IMR-90 (cell line): ENCODE measurements around the gene SLC35E4. TPM values are rescaled to one million over a fixed set of nuclear protein-coding genes. Genes with fewer than 3 reads are reported as not detected.

Experiments used
- ATAC-seq: fragments of 200-7000 bp; cut with Tn5 transposase; 2 replicates; pipeline ENCODE4 v1.9.1; 2020; ENCODE audit warnings: low read depth, mild to moderate bottlenecking, moderate library complexity
- BruUV-seq: library from RNA; stranded (reverse); fragments of 400-500 nt; replicated peaks from 2 replicates; lab custom pipeline; 2021; lab: Mats Ljungman, UMichigan
- CTCF ChIA-PET: fragments of 300-600 bp; formaldehyde crosslinking; extraction: SDS; loops from one replicate; lab custom pipeline; 2021; ENCODE audit warnings: antibody characterized with exemption; lab: Yijun Ruan, JAX
- POLR2A ChIA-PET: fragments of 300-600 bp; sonication (Branson Sonifier 250); formaldehyde crosslinking; loops from one replicate; lab custom pipeline; 2022; ENCODE audit warnings: antibody characterized with exemption; ENCODE audit not compliant: unreplicated experiment; lab: Charles Lee
- DNase-seq: peaks from one replicate; pipeline ENCODE4 v3.0.0; 2013
- H2AFZ ChIP-seq: replicated peaks from 2 replicates; pipeline ENCODE3; 2013; ENCODE audit warnings: low read length, mild to moderate bottlenecking; ENCODE audit not compliant: poor library complexity
- H2AK5ac ChIP-seq: 2 replicates; pipeline ENCODE4 v1.6.1; 2013; ENCODE audit warnings: low read depth, low read length, inconsistent platforms
- H2AK9ac ChIP-seq: replicated peaks from 2 replicates; pipeline ENCODE3; 2013; ENCODE audit warnings: mild to moderate bottlenecking, low read depth, low read length, moderate library complexity; ENCODE audit not compliant: poor library complexity
- H2BK120ac ChIP-seq: 2 replicates; pipeline ENCODE4 v1.6.1; 2013; ENCODE audit warnings: low read depth, low read length, inconsistent platforms
- H2BK15ac ChIP-seq: 3 replicates; pipeline ENCODE4 v1.6.1; 2013; ENCODE audit warnings: low read depth, low read length, inconsistent platforms
- H2BK20ac ChIP-seq: 2 replicates; pipeline ENCODE4 v1.6.1; 2013; ENCODE audit warnings: low read depth, mild to moderate bottlenecking, inconsistent platforms, low read length, moderate library complexity
- H2BK5ac ChIP-seq: 2 replicates; pipeline ENCODE4 v1.6.1; 2013; ENCODE audit warnings: mild to moderate bottlenecking, low read depth, low read length, inconsistent platforms; ENCODE audit not compliant: poor library complexity, severe bottlenecking
- H3K14ac ChIP-seq: replicated peaks from 2 replicates; pipeline ENCODE4 v1.6.1; 2013; ENCODE audit warnings: low read depth, low read length, inconsistent platforms
- H3K18ac ChIP-seq: 2 replicates; pipeline ENCODE4 v1.6.1; 2013; ENCODE audit warnings: low read depth, low read length, control low read depth
- H3K23ac ChIP-seq: 2 replicates; pipeline ENCODE4 v1.6.1; 2013; ENCODE audit warnings: low read depth, low read length, inconsistent platforms
- H3K27ac ChIP-seq: 2 replicates; pipeline ENCODE4 v1.5.1; 2013; ENCODE audit warnings: mild to moderate bottlenecking, control low read depth, low read length; ENCODE audit not compliant: insufficient read depth
- H3K27me3 ChIP-seq: 2 replicates; pipeline ENCODE4 v1.6.1; 2013; ENCODE audit warnings: low read length; ENCODE audit not compliant: control insufficient read depth, insufficient read depth
- H3K36me3 ChIP-seq: 2 replicates; pipeline ENCODE4 v1.6.1; 2013; ENCODE audit warnings: low read length, mixed read lengths; ENCODE audit not compliant: control insufficient read depth, insufficient read depth
- H3K4ac ChIP-seq: 2 replicates; pipeline ENCODE4 v1.6.1; 2013; ENCODE audit warnings: low read depth, low read length, inconsistent platforms
- H3K4me1 ChIP-seq: 2 replicates; pipeline ENCODE4 v1.6.1; 2013; ENCODE audit warnings: low read length, mixed read lengths; ENCODE audit not compliant: control insufficient read depth, insufficient read depth
- H3K4me2 ChIP-seq: 2 replicates; pipeline ENCODE4 v1.6.1; 2013; ENCODE audit warnings: low read depth, mild to moderate bottlenecking, control low read depth, low read length, moderate library complexity
- H3K4me3 ChIP-seq: 2 replicates; pipeline ENCODE4 v1.5.1; 2013; ENCODE audit warnings: low read depth, mild to moderate bottlenecking, control low read depth, low read length, moderate library complexity; ENCODE audit not compliant: insufficient read depth
- H3K56ac ChIP-seq: 2 replicates; pipeline ENCODE4 v1.6.1; 2013; ENCODE audit warnings: low read length, inconsistent platforms; ENCODE audit not compliant: insufficient read depth; ENCODE audit errors: extremely low read depth
- H3K79me1 ChIP-seq, 2 experiments: 2 replicates each; pipeline ENCODE4 v1.6.1; 2013; ENCODE audit warnings: low read length in 2 of 2, inconsistent platforms in 1 of 2, low read depth in 1 of 2
- H3K9ac ChIP-seq: 2 replicates; pipeline ENCODE4 v1.6.1; 2013; ENCODE audit warnings: low read depth, low read length, control low read depth
- H3K9me1 ChIP-seq: 2 replicates; pipeline ENCODE4 v1.6.1; 2013; ENCODE audit warnings: low read length, inconsistent platforms; ENCODE audit not compliant: insufficient read depth
- H3K9me3 ChIP-seq: 2 replicates; pipeline ENCODE4 v1.6.1; 2013; ENCODE audit warnings: low read length; ENCODE audit not compliant: control insufficient read depth, insufficient read depth
- H4K20me1 ChIP-seq: 2 replicates; pipeline ENCODE4 v1.6.1; 2013; ENCODE audit warnings: low read length, inconsistent platforms; ENCODE audit not compliant: insufficient read depth
- H4K5ac ChIP-seq: 2 replicates; pipeline ENCODE4 v1.6.1; 2013; ENCODE audit warnings: mild to moderate bottlenecking, low read depth, low read length, control low read depth
- H4K8ac ChIP-seq, 2 experiments: 2 replicates each; pipeline ENCODE4 v1.6.1; 2013; ENCODE audit warnings: low read depth in 2 of 2, low read length in 2 of 2, control low read depth in 1 of 2, inconsistent platforms in 1 of 2
- H4K91ac ChIP-seq: 2 replicates; pipeline ENCODE4 v1.6.1; 2013; ENCODE audit warnings: low read depth, low read length, inconsistent platforms; ENCODE audit not compliant: insufficient read depth
- CEBPB ChIP-seq: IDR thresholded peaks from 2 replicates; pipeline ENCODE4 v1.6.1; 2012; ENCODE audit warnings: low read depth, low read length, improper control_type of control experiment
- CHD1 ChIP-seq: IDR thresholded peaks from 2 replicates; pipeline ENCODE4 v1.6.1; 2012; ENCODE audit warnings: low read depth, low read length, improper control_type of control experiment
- FOS ChIP-seq: fragments of 150-350 bp; IDR thresholded peaks from 2 replicates; pipeline ENCODE4 v1.6.1; 2016; ENCODE audit warnings: low read depth, low read length
- MAZ ChIP-seq: IDR thresholded peaks from 2 replicates; pipeline ENCODE4 v1.6.1; 2012; ENCODE audit warnings: low read depth, mild to moderate bottlenecking, low read length, improper control_type of control experiment, moderate library complexity, borderline replicate concordance
- MXI1 ChIP-seq: IDR thresholded peaks from 2 replicates; pipeline ENCODE4 v1.6.1; 2012; ENCODE audit warnings: low read depth, mild to moderate bottlenecking, low read length, moderate library complexity, borderline replicate concordance
- RAD21 ChIP-seq: IDR thresholded peaks from 2 replicates; pipeline ENCODE4 v1.6.1; 2012; ENCODE audit warnings: low read length, improper control_type of control experiment
- RCOR1 ChIP-seq: IDR thresholded peaks from 2 replicates; pipeline ENCODE4 v1.6.1; 2012; ENCODE audit warnings: mild to moderate bottlenecking, low read length, improper control_type of control experiment; ENCODE audit not compliant: insufficient replicate concordance
- USF2 ChIP-seq: fragments of 150-350 bp; IDR thresholded peaks from 2 replicates; pipeline ENCODE4 v1.6.1; 2017; ENCODE audit warnings: mild to moderate bottlenecking, antibody characterized with exemption, low read length, low read depth
- WGBS, 2 experiments: methylation state at CpG; one replicate each; pipeline versions ENCODE4 v1.1.5 to v1.1.7; 2013; ENCODE audit warnings: missing lambda C conversion rate in 2 of 2; ENCODE audit not compliant: insufficient read length in 1 of 2; ENCODE audit errors: extremely low coverage in 2 of 2; 5-methylcytosine and 5-hydroxymethylcytosine counted together
- dilution Hi-C: fragments of 300-500 bp; cut with HindIII; formaldehyde crosslinking; loops from one replicate; pipeline ENCODE4 v1.14.3; 2018; ENCODE audit warnings: low sequenced_read_pairs; ENCODE audit not compliant: unreplicated experiment
- in situ Hi-C: fragments of 300-500 bp; cut with MboI; formaldehyde crosslinking; loops from 3 replicates; pipeline ENCODE4 v1.14.3; 2019; ENCODE audit warnings: low sequenced_read_pairs, inconsistent platforms, mixed read lengths
- intact Hi-C: fragments of 100-400 bp; cut with micrococcal nuclease; formaldehyde crosslinking; loops from 2 replicates; pipeline ENCODE4 v1.10.0; 2022
- polyA plus RNA-seq, 3 experiments: library from polyadenylated mRNA; depleted of rRNA; stranded (reverse); fragments of >200 nt; gene quantifications; 2 replicates each; pipeline ENCODE4 v1.2.3, GENCODE V29; 2012; ENCODE audit warnings: low replicate concordance in 1 of 3
- total RNA-seq: library from RNA; depleted of rRNA; stranded (reverse); fragments of >200 nt; gene quantifications from 2 replicates; pipeline ENCODE4 v1.2.3, GENCODE V29; 2012

The SLC35E4 gene
- total and polyA plus RNA-seq, 2 of the 4 experiments (the other 2 are of a cell fraction), result 5.7 to 6.8 TPM

GRCh38 chr22:30649430-30650007, 13.9 kb downstream of the SLC35E4 start:
- H3K18ac ChIP-seq, result no peak overlapping the region

More at GRCh38 chr22:30649430-30650007, 13.9 kb downstream of the SLC35E4 start:
- intact Hi-C loops, result no loop called here
- H4K8ac ChIP-seq, result peak overlapping the region; percentile 63 to 75; a peak in 3 of 4 replicates
- no TSS peak for BruUV-seq
- H3K9ac ChIP-seq, result no peak overlapping the region
- H3K27ac ChIP-seq, result no peak overlapping the region; the same call in 1 of the 2 replicates
- H2AFZ ChIP-seq, result peak overlapping the region; percentile 88
- peak overlapping the region; percentile 57 for H2AK9ac ChIP-seq
- peaks cover 6% of the 10 kb centered on the region for H3K4me1 ChIP-seq
- ChIA-PET POLR2A (no interaction called here), CTCF (no interaction called here)
- H4K5ac ChIP-seq, result no peak overlapping the region; the same call in 1 of the 2 replicates
- H2BK120ac ChIP-seq, result peak overlapping the region; percentile 30; the same call in 1 of the 2 replicates
- H3K4ac ChIP-seq, result peak overlapping the region; percentile 61
- no peak overlapping the region for H3K23ac ChIP-seq
- no peaks in the 10 kb centered on the region; the same call in 1 of the 2 replicates for H4K20me1 ChIP-seq
- dilution Hi-C loops, result no loop called here
- H3K56ac ChIP-seq, result no peak overlapping the region
- no peaks in the 10 kb centered on the region for H3K9me3 ChIP-seq
- TF ChIP-seq CHD1 (no peak), RCOR1 (peak; percentile 40), MXI1 (no peak), CEBPB (no peak), USF2 (no peak), MAZ (no peak), RAD21 (0 out of 2 replicates have a peak, but pooled peaks have one; percentile 4), FOS (peak; percentile 92)
- peak overlapping the region; percentile 74 for H2AK5ac ChIP-seq
- peak overlapping the region; percentile 43; the same call in 1 of the 2 replicates for H3K14ac ChIP-seq
- WGBS, 2 experiments, result no CpG with 5 or more reads among the region's 7 CpGs
- peaks cover 2% of the 10 kb centered on the region; the same call in 1 of the 2 replicates for H3K36me3 ChIP-seq
- in situ Hi-C loops, result no loop called here
- peak overlapping the region; percentile 66; the same call in 1 of the 3 replicates for H2BK15ac ChIP-seq
- H3K4me3 ChIP-seq, result no peak overlapping the region
- H3K27me3 ChIP-seq, result no peaks in the 10 kb centered on the region
- H2BK5ac ChIP-seq, result peak overlapping the region; percentile 58
- ATAC-seq (peak; percentile 98), DNase-seq (peak; percentile 88)
- H3K4me2 ChIP-seq, result no peak overlapping the region
- peaks cover 5 to 23% of the 10 kb centered on the region in 2 experiments; a peak in 2 of 4 replicates for H3K79me1 ChIP-seq
- 0 out of 2 replicates have a peak overlapping the region, but pooled peaks have one; percentile 43 for H2BK20ac ChIP-seq
- H3K9me1 ChIP-seq, result peaks cover 13% of the 10 kb centered on the region
- peak overlapping the region; percentile 60; the same call in 1 of the 2 replicates for H4K91ac ChIP-seq
